HTR-8/SVneo (cell line): ENCODE results near the gene BLOC1S3.

Source experiments
- DNase-seq: peaks from one replicate; pipeline ENCODE4 v3.0.0; 2011; ENCODE audit warnings: low spot score, mixed read lengths; ENCODE audit not compliant: insufficient read length
- FAIRE-seq: peaks from 2 replicates; lab custom pipeline; 2011; peaks lifted over from hg19 to GRCh38; lab: Jason Lieb, UNC

Gene BLOC1S3

GRCh38 chr19:45145270-45146189, 33.1 kb upstream of the BLOC1S3 start:
- DNase-seq (no peak), FAIRE-seq (no peak)

- no peak for FAIRE-seq
Observed at GRCh38 chr19:45146251-45146650, 32.3 kb upstream of the BLOC1S3 start.

DNA sequence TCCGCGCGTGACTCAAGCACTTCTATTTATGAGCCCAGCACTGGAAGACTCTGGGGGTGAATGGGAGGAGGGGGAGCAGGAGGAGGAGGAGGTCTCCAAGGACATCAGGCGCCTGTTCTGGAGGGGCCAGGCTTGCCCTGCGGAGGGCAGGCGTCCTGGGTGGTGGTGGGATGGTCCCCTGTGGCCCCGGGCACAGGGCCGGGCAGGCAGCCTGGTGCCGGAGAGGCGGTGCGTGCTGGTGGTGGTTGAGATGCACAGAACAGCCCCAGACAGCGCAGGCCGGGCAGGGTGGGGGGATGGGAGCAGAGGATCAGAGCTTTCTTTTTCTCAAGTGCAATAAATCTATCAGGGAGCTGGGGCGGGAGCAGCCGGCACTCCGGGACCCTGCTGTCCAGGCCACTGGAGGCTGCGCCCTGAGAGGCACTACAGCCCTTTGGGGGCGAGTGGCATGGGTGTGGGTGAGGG, 31.8 kb upstream of the BLOC1S3 start:
- no peak for FAIRE-seq
- no peak for DNase-seq

More at GRCh38 chr19:45146251-45146650, 32.3 kb upstream of the BLOC1S3 start:
- DNase-seq, result no peak

- DNase-seq (no peak), FAIRE-seq (no peak)
Observed at GRCh38 chr19:45147835-45148676, 30.5 kb upstream of the BLOC1S3 start.

GRCh38 chr19:45149129-45149528, 29.5 kb upstream of the BLOC1S3 start:
- FAIRE-seq, result no peak
- no peak for DNase-seq

DNA sequence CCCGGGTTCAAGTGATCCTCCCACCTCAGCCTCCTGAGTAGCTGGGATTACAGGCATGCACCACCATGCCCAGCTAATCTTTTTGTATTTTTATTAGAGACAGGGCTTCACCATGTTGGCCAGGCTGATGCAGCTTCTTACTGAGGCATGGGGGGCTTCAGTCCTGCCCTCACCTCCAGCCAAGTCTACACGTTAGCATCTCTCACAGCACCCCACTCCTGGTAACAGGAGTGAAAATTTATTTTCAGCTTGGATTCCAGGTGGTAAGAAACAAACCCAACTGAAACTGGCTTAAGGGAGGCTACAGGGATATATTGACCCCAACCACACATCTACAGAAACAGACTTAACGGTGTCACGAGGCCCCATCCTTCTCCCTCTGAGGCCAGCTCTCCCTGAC, 28.4 kb upstream of the BLOC1S3 start:
- FAIRE-seq (no peak), DNase-seq (no peak)

DNA sequence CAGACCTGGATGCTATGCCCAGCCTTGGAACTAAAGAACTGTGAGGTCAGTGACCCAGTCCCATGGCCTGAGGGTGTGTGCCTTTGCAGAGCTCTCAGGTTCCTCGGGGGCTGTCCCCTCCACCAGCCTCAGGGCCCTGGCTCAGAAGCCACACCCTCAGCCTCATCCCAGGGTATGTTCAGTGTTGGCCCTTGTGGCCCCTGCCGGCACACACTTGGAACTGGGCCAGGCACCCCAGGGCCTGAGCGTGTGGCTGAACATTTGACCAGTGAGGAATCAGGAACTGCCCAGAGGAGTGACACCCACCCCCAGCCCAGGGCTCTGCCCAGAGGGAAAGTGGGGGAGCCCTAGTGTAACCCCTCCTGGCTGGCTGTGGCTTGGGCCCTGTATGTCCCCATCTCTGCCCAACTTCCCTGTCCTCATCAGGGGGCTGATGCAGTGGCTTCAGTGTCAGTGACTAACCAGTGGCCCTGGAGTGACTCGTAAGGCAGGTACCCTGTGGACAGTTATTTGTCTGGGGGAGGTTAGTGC, 27.8 kb upstream of the BLOC1S3 start:
- no peak for FAIRE-seq

GRCh38 chr19:45151320-45151719, 27.3 kb upstream of the BLOC1S3 start:
- no peak for DNase-seq
- FAIRE-seq, result no peak

More for the DNA sequence above, 27.8 kb upstream of the BLOC1S3 start:
- no peak for DNase-seq

GRCh38 chr19:45151821-45152503, 26.6 kb upstream of the BLOC1S3 start:
- no peak for DNase-seq
- FAIRE-seq, result no peak

- no peak for DNase-seq
- FAIRE-seq, result peak; percentile 48
Observed at GRCh38 chr19:45152504-45153338, 25.9 kb upstream of the BLOC1S3 start.

DNA sequence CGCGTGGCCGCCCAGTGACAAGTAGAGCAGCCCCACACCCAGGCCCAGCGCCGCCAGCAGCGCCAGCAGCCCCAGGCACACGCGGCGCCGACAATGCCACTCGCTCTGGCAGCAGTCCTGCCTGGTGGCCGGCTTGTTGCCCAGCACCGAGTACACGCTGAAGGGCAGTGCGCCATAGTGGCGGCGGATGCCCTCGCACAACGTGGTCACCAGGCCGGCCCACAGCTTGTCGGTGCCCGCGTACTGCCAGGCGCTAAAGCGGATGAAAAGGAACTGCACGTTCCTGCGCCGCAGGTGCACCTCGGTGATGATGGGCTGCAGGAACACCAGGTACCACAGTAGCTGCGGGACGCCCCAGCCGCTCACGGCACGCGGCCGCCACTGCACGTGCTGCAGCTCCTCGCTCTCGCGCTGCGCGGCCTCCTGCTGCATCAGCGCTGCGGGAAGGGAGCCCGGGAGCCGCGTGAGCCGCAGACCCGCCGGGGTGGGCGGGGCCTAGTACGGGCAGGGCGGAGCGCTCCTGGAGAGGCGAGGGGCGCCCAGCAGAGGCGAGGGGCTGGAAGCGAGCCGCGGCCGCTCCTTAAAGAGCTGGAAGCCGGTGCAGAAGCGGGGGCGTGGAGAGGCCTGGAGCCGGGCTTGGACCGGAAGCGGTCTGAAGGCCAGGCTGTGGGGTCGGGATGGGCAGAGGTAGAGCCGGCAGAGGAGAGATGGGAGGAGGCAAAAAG, 25.1 kb upstream of the BLOC1S3 start:
- DNase-seq, result no peak

DNA sequence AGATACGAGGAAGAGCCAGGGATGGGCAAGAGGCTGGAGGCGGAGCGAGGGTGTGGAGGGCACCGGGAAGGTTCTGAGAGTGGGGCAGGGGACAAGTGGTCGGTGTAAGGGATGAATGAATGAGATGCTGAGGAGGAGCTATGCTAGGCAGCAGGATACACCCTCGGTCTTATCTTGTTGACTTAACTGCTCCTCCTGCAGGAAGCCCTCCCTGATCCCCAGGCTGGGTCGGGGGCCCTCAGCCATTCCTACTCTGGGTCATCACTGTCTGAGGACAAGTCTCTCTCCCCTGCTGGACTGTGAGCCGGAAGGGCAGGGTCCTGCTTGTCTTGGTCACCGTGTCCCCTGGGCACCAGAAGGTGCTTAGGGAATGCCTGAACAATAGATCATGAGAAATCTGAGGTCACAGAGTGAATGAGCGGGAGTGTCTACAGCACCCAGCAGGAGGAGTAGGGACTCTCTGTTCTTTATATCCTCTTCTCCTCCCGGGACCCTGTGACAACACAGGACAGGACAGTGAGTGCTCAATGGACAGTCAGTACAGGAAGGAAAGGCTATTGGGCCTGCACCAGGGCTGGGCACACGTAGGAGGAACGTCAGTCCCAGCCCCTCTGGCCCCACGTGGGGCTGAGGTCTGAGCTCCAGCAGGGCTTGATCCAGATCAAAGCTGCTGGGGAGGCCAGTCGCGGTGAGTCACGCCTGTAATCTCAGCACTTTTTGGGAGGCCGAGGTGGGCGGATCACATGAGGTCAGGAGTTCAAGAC, 24.3 kb upstream of the BLOC1S3 start:
- FAIRE-seq (peak; percentile 79), DNase-seq (peak; percentile 60)

More for the DNA sequence above, 25.1 kb upstream of the BLOC1S3 start:
- FAIRE-seq, result no peak

- no peak for DNase-seq
- FAIRE-seq, result no peak
Observed at GRCh38 chr19:45156011-45156630, 22.5 kb upstream of the BLOC1S3 start.

- DNase-seq (no peak), FAIRE-seq (no peak)
Observed at GRCh38 chr19:45156751-45157150, 21.8 kb upstream of the BLOC1S3 start.

DNA sequence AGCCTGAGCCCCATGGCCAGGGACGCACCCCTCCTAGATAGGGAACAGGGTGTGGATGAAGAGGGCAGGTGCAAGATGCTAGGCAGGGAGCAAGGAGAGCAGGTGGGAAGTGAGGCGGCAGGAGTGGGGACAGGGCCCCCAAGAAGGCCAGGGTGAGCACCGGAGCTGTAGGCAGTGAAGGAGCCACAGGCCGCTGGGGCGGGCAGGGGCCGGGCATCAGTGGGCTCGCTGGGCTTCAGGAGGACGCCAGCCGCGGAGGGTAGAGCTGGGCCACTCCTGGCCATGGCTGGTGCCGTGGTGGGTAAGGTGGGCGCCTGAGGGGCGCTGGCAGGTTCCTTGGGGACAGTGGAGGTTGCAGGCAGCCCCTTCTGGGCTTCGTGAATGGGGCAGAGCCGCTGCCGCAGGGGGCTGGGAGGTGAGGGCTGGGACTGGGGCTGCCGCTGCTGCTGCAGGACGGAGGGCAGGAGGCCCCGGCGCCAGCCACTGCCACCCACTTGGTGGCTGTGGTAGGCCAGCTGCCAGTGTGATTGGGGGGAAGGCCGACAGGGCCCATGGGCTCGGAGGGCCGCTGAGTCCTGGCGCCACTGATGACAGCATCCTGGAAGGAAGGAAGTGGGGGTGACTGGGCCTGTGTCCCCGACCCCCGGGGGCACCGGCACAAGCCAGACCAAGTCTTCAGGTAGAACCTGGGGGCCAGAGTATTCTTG, 19.9 kb upstream of the BLOC1S3 start:
- DNase-seq (no peak), FAIRE-seq (no peak)

DNA sequence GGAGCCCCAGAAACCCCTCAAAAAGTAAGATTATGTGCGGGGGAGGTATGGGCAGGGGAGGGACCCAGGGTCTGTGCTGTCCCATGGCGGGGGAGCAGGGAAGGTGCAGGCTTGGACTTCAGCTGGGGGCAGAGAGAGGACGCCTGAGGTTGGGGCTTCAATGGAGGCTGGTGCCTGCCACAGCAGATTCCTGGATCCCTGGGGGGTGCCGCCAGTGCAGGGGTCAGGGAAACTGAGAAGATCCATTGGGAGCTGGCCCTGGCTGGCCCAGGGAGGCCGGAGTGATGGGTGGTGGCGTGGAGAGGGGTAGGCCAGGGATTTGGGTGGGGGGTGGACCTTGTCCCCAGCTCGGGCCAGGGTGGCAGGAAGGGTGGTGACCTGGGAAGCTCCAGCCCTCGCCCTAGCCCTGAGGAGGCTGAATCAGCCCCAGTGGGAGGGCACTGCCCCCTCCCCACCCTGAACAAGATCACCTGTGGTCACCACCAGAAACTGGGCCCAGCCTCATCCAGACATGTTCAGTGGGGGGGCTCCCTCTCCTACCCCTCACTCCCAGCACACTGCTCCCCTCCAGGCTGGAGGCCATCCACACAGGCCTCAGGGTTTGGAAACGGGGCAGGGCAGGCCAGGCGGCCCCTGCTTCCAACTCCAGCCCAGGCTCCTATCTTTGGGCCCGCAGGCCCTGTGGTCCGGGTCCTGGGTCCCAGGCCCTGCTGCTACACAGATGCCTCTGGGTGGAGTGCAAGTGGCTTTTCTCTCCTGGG, 19.2 kb upstream of the BLOC1S3 start:
- DNase-seq (no peak), FAIRE-seq (no peak)
